ACC112 (cell line): ENCODE results near the gene SPEM3.

ENCODE experiments used
- H2AFZ ChIP-seq: fragments of 200-600 bp; sonication (generic); one replicate; pipeline ENCODE4 v1.6.0; 2017; ENCODE audit warnings: antibody characterized with exemption, low read length; ENCODE audit not compliant: unreplicated experiment
- H3K27ac ChIP-seq: fragments of 200-600 bp; sonication (generic); 2 replicates; pipeline ENCODE4 v1.5.1; 2014; ENCODE audit warnings: low read depth, mild to moderate bottlenecking, antibody characterized with exemption, low read length, moderate library complexity
- H3K27me3 ChIP-seq: fragments of 200-600 bp; sonication (generic); 2 replicates; pipeline ENCODE4 v1.6.1; 2014; ENCODE audit warnings: mild to moderate bottlenecking, antibody characterized with exemption, low read length, moderate library complexity, mixed read lengths; ENCODE audit not compliant: insufficient read depth
- H3K36me3 ChIP-seq: fragments of 200-600 bp; sonication (generic); 2 replicates; pipeline ENCODE4 v1.6.1; 2016; ENCODE audit warnings: mild to moderate bottlenecking, antibody characterized with exemption, low read length, moderate library complexity, mixed read lengths; ENCODE audit not compliant: insufficient read depth
- H3K4me1 ChIP-seq: fragments of 200-600 bp; sonication (generic); one replicate; pipeline ENCODE4 v1.6.1; 2016; ENCODE audit warnings: low read length, mixed read lengths; ENCODE audit not compliant: insufficient read depth, unreplicated experiment, control insufficient read depth
- H3K4me3 ChIP-seq: fragments of 200-600 bp; sonication (generic); 2 replicates; pipeline ENCODE4 v1.5.1; 2014; ENCODE audit warnings: mild to moderate bottlenecking, low read depth, low read length
- H3K79me2 ChIP-seq: fragments of 200-600 bp; sonication (generic); one replicate; pipeline ENCODE4 v1.6.0; 2016; ENCODE audit warnings: low read length; ENCODE audit not compliant: control insufficient read depth, unreplicated experiment, insufficient read depth

SPEM3 gene

GRCh38 chr17:7410634-7411426, 17.8 kb upstream of the SPEM3 start:
- H2AFZ ChIP-seq: no peak overlapping the region
- H3K4me1 ChIP-seq: peaks cover 17% of the 10 kb centered on the region
- no peaks in the 10 kb centered on the region for H3K27me3 ChIP-seq
- H3K27ac ChIP-seq: no peak overlapping the region
- no peak overlapping the region for H3K4me3 ChIP-seq
- H3K36me3 ChIP-seq: 0 out of 2 replicates have a peak, but pooled peaks cover 7% of the 10 kb centered on the region
- peaks cover 11% of the 10 kb centered on the region for H3K79me2 ChIP-seq

- H3K27ac ChIP-seq: no peak overlapping the region
- no peaks in the 10 kb centered on the region for H3K27me3 ChIP-seq
- peaks cover 15% of the 10 kb centered on the region for H3K4me1 ChIP-seq
- 0 out of 2 replicates have a peak, but pooled peaks cover 7% of the 10 kb centered on the region for H3K36me3 ChIP-seq
- no peak overlapping the region for H2AFZ ChIP-seq
- H3K79me2 ChIP-seq: peaks cover 6% of the 10 kb centered on the region
- no peak overlapping the region for H3K4me3 ChIP-seq
These were observed 17.3 kb upstream of the SPEM3 start for GRCh38 chr17:7411427-7411750.

GRCh38 chr17:7413346-7413985, 15.2 kb upstream of the SPEM3 start:
- Histone ChIP-seq H3K79me2 (no peaks in the 10 kb centered on the region), H2AFZ (no peak overlapping the region), H3K27me3 (no peaks in the 10 kb centered on the region), H3K27ac (peak overlapping the region; percentile 12), H3K4me3 (no peak overlapping the region), H3K4me1 (peaks cover 15% of the 10 kb centered on the region), H3K36me3 (peaks cover 9% of the 10 kb centered on the region; the same call in 1 of the 2 replicates)

DNA sequence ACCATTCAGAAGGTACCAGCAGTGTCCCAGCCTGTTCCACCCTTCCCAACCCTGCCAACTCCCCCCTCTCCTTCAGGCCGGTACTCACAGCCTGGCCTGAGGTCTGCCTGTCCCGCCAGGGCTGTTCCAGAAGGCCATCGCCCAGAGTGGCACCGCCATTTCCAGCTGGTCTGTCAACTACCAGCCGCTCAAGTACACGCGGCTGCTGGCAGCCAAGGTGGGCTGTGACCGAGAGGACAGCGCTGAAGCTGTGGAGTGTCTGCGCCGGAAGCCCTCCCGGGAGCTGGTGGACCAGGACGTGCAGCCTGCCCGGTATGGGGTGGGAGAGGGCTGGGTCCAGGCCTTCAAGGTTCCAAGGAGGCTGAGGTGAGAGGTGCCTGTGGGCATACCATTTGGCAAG, 13.8 kb upstream of the SPEM3 start:
- H3K27ac ChIP-seq: no peak overlapping the region
- H3K36me3 ChIP-seq: peaks cover 2% of the 10 kb centered on the region; the same call in 1 of the 2 replicates
- H2AFZ ChIP-seq: no peak overlapping the region
- no peak overlapping the region for H3K4me3 ChIP-seq
- peaks cover 15% of the 10 kb centered on the region for H3K4me1 ChIP-seq
- H3K79me2 ChIP-seq: no peaks in the 10 kb centered on the region
- H3K27me3 ChIP-seq: no peaks in the 10 kb centered on the region

DNA sequence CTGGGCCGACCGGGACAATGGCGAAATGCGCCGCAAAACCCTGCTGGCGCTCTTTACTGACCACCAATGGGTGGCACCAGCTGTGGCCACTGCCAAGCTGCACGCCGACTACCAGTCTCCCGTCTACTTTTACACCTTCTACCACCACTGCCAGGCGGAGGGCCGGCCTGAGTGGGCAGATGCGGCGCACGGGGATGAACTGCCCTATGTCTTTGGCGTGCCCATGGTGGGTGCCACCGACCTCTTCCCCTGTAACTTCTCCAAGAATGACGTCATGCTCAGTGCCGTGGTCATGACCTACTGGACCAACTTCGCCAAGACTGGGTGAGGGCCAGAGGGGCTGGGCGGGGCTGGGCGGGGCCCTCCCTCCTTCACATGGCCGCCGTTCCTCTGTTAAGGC, 12.9 kb upstream of the SPEM3 start:
- Histone ChIP-seq H3K4me1 (peaks cover 15% of the 10 kb centered on the region), H3K27ac (no peak overlapping the region), H3K36me3 (peaks cover 2% of the 10 kb centered on the region; the same call in 1 of the 2 replicates), H3K79me2 (no peaks in the 10 kb centered on the region), H3K4me3 (no peak overlapping the region), H2AFZ (no peak overlapping the region), H3K27me3 (no peaks in the 10 kb centered on the region)

- H3K79me2 ChIP-seq: no peaks in the 10 kb centered on the region
- peaks cover 15% of the 10 kb centered on the region for H3K4me1 ChIP-seq
- H2AFZ ChIP-seq: no peak overlapping the region
- H3K4me3 ChIP-seq: no peak overlapping the region
- peaks cover 2% of the 10 kb centered on the region; the same call in 1 of the 2 replicates for H3K36me3 ChIP-seq
- H3K27ac ChIP-seq: no peak overlapping the region
- H3K27me3 ChIP-seq: no peaks in the 10 kb centered on the region
These were observed 12.3 kb upstream of the SPEM3 start for GRCh38 chr17:7416323-7416722.

GRCh38 chr17:7417056-7417655, 11.5 kb upstream of the SPEM3 start:
- no peaks in the 10 kb centered on the region for H3K27me3 ChIP-seq
- H3K27ac ChIP-seq: no peak overlapping the region
- H2AFZ ChIP-seq: no peak overlapping the region
- peaks cover 15% of the 10 kb centered on the region for H3K4me1 ChIP-seq
- peaks cover 2% of the 10 kb centered on the region; the same call in 1 of the 2 replicates for H3K36me3 ChIP-seq
- no peak overlapping the region for H3K4me3 ChIP-seq
- H3K79me2 ChIP-seq: no peaks in the 10 kb centered on the region

DNA sequence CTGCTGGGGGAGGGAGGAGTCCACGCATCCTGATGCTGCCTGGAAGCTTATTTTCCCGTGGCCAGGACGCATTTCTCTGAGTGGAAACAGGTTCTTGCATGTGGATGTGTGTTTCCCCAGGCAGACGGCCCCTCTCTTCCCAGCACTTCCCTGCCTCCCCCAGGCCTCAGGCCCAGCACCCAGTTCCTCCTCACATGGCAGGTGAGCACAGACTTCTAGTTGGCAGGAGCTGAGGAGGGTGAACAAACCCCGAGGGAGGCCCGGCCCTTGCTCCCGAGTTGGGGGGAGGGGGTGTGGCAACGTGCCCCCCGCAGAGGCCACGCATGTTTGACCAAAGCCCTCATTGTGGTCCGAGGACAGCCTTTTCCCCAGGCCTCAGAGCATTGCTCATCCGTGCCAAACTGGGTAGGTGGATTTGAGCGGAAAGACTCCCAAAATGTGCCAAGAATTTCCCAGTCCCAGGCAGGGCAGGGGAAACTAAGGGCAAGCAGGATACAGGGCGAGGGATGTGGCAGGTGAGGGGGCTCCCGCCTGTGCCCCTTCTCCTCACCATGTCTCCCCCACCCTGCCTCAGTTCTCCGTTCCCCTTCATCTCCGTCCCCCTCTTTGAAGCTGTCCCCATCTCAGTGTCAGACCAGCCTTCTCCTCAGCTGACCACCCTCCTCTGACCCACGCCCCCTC, 10.0 kb upstream of the SPEM3 start:
- Histone ChIP-seq H3K79me2 (no peaks in the 10 kb centered on the region), H3K4me1 (peaks cover 5% of the 10 kb centered on the region), H3K27me3 (no peaks in the 10 kb centered on the region), H3K36me3 (peaks cover 2% of the 10 kb centered on the region; the same call in 1 of the 2 replicates), H3K4me3 (no peak overlapping the region), H2AFZ (no peak overlapping the region), H3K27ac (no peak overlapping the region)

GRCh38 chr17:7419819-7420610, 8.6 kb upstream of the SPEM3 start, which contains the start of gene SPEM1:
TSS of gene SPEM1 (plus strand) at chr17:7420324. CDS start at chr17:7420385, 61 bp downstream.
- Histone ChIP-seq H3K4me1 (no peaks in the 10 kb centered on the region), H3K27me3 (no peaks in the 10 kb centered on the region), H3K36me3 (peaks cover 2% of the 10 kb centered on the region; the same call in 1 of the 2 replicates), H2AFZ (no peak within 1 kb of the TSS), H3K27ac (no peak within 1 kb of the TSS), H3K4me3 (no peak within 1 kb of the TSS), H3K79me2 (no peaks in the 10 kb centered on the region)

GRCh38 chr17:7421186-7421585, 7.5 kb upstream of the SPEM3 start:
- Histone ChIP-seq H2AFZ (no peak overlapping the region), H3K79me2 (no peaks in the 10 kb centered on the region), H3K4me3 (no peak overlapping the region), H3K27ac (no peak overlapping the region), H3K27me3 (no peaks in the 10 kb centered on the region), H3K36me3 (peaks cover 2% of the 10 kb centered on the region; the same call in 1 of the 2 replicates), H3K4me1 (no peaks in the 10 kb centered on the region)
